B cell (primary cell): ENCODE data around the gene TOP2A. TPM values are rescaled to one million over a fixed set of nuclear protein-coding genes. Genes with fewer than 3 reads are reported as not detected.

ENCODE experiments used
- ATAC-seq: fragments of 200-7000 bp; cut with Tn5 transposase; one replicate; pipeline ENCODE4 v1.10.0; 2021; ENCODE audit warnings: low read depth, mild to moderate bottlenecking, moderate number of reproducible peaks, moderate library complexity
- CTCF ChIA-PET: fragments of 350-600 bp; sonication (Branson Sonifier 250); formaldehyde crosslinking; loops from one replicate; lab custom pipeline; 2021; ENCODE audit warnings: antibody characterized with exemption, inconsistent platforms; lab: Charles Lee
- POLR2A ChIA-PET: fragments of 350-600 bp; sonication (Branson Sonifier 250); formaldehyde crosslinking; loops from one replicate; lab custom pipeline; 2021; ENCODE audit warnings: antibody characterized with exemption; lab: Charles Lee
- DNase-seq: peaks from one replicate; pipeline ENCODE4 v3.0.0; 2013
- H2AFZ ChIP-seq: 2 replicates; pipeline ENCODE4 v1.6.1; 2012; ENCODE audit warnings: mild to moderate bottlenecking, low read depth, low read length; ENCODE audit not compliant: insufficient read depth, poor library complexity, severe bottlenecking
- H3K27ac ChIP-seq, 2 donors: 1 replicate in 1 of 2; 2 replicates in 1 of 2; pipeline ENCODE4 v1.5.1; 2012 to 2013; ENCODE audit warnings: low read length in 2 of 2, mild to moderate bottlenecking in 2 of 2, moderate library complexity in 1 of 2
- H3K27me3 ChIP-seq, 4 experiments: fragments of 200-600 bp in 1 of 4; sonication (generic) in 1 of 4; replicated peaks in 1 of 4; 1 replicate in 2 of 4; 2 replicates in 2 of 4; pipeline versions ENCODE4 v1.6.1 to v1.7.0; 2013 to 2016; ENCODE audit warnings: low read length in 3 of 4, mild to moderate bottlenecking in 2 of 4, mixed read lengths in 1 of 4, moderate library complexity in 1 of 4; ENCODE audit not compliant: insufficient read depth in 4 of 4, control insufficient read depth in 3 of 4; ENCODE audit errors: control extremely low read depth in 1 of 4
- H3K36me3 ChIP-seq, 2 experiments: replicated peaks in 1 of 2; 1 replicate in 1 of 2; 2 replicates in 1 of 2; pipeline versions ENCODE4 v1.6.1 to v1.7.1; 2013; ENCODE audit warnings: low read length in 1 of 2; ENCODE audit not compliant: insufficient read depth in 2 of 2, control insufficient read depth in 1 of 2; ENCODE audit errors: control extremely low read depth in 1 of 2, extremely low read depth in 1 of 2
- H3K4me1 ChIP-seq, 2 donors: fragments of 200-600 bp in 1 of 2; sonication (generic) in 1 of 2; 1 replicate in 1 of 2; 2 replicates in 1 of 2; pipeline versions ENCODE4 v1.5.1 to v1.6.1; 2013 to 2017; ENCODE audit warnings: low read length in 2 of 2; ENCODE audit not compliant: control insufficient read depth in 2 of 2, insufficient read depth in 2 of 2
- H3K4me2 ChIP-seq: replicated peaks from 2 replicates; pipeline ENCODE3; 2012; ENCODE audit warnings: mild to moderate bottlenecking, low read depth, low read length; ENCODE audit not compliant: poor library complexity, severe bottlenecking
- H3K4me3 ChIP-seq, 5 experiments: fragments of 200-600 bp in 1 of 5; sonication (generic) in 1 of 5; 1 replicate in 3 of 5; 2 replicates in 2 of 5; pipeline versions ENCODE4 v1.5.1 to v1.7.0; 2011 to 2016; ENCODE audit warnings: low read length in 4 of 5, mild to moderate bottlenecking in 4 of 5, low read depth in 2 of 5, control low read depth in 1 of 5, moderate library complexity in 1 of 5; ENCODE audit not compliant: insufficient read depth in 1 of 5; ENCODE audit errors: control extremely low read depth in 1 of 5, extremely low read depth in 1 of 5
- H3K79me2 ChIP-seq: fragments of 200-600 bp; sonication (generic); one replicate; pipeline ENCODE4 v1.6.0; 2016; ENCODE audit warnings: low read length; ENCODE audit not compliant: control insufficient read depth, insufficient read depth
- H3K9ac ChIP-seq: fragments of 200-600 bp; sonication (generic); 2 replicates; pipeline ENCODE4 v1.6.1; 2017; ENCODE audit warnings: mild to moderate bottlenecking, low read length, moderate library complexity
- H3K9me3 ChIP-seq, 3 donors: one replicate each; pipeline versions ENCODE4 v1.6.1 to v1.7.1; 2013; ENCODE audit warnings: low read length in 2 of 3; ENCODE audit not compliant: control insufficient read depth in 2 of 3, insufficient read depth in 1 of 3; ENCODE audit errors: control extremely low read depth in 1 of 3
- H4K20me1 ChIP-seq: 2 replicates; pipeline ENCODE4 v1.6.0; 2012; ENCODE audit warnings: mild to moderate bottlenecking, low read length; ENCODE audit not compliant: insufficient read depth, control insufficient read depth, poor library complexity, severe bottlenecking
- H3K27ac Mint-ChIP-seq: one replicate; pipeline ENCODE4 v1.8.0; 2021; ENCODE audit warnings: mixed read lengths
- H3K27me3 Mint-ChIP-seq: one replicate; pipeline ENCODE4 v1.8.0; 2021; ENCODE audit warnings: mixed read lengths
- H3K4me1 Mint-ChIP-seq: one replicate; pipeline ENCODE4 v1.8.0; 2021; ENCODE audit warnings: mixed read lengths
- H3K4me3 Mint-ChIP-seq: one replicate; pipeline ENCODE4 v1.8.0; 2021; ENCODE audit warnings: mixed read lengths
- H3K9me3 Mint-ChIP-seq: one replicate; pipeline ENCODE4 v1.8.0; 2022; ENCODE audit warnings: mixed read lengths; ENCODE audit not compliant: insufficient read depth
- EZH2 ChIP-seq: IDR thresholded peaks from 2 replicates; pipeline ENCODE4 v1.6.1; 2012; ENCODE audit warnings: borderline replicate concordance, low read depth, mild to moderate bottlenecking, moderate library complexity, low read length; ENCODE audit not compliant: insufficient read depth, poor library complexity, severe bottlenecking
- WGBS: methylation state at CpG from one replicate; pipeline ENCODE4 v1.1.5; 2013; ENCODE audit warnings: missing lambda C conversion rate; ENCODE audit not compliant: insufficient coverage; 5-methylcytosine and 5-hydroxymethylcytosine counted together
- intact Hi-C: fragments of 100-400 bp; cut with micrococcal nuclease; formaldehyde crosslinking; loops from one replicate; pipeline ENCODE4 v1.10.0; 2022
- polyA plus RNA-seq: library from polyadenylated mRNA; depleted of rRNA; stranded (reverse); fragments of >200 nt; gene quantifications from 2 replicates; pipeline ENCODE4 v1.2.3, GENCODE V29; 2012
- total RNA-seq, 2 donors: library from RNA; stranded (reverse); fragments of 120-200 nt in 1 of 2; gene quantifications; 1 replicate in 1 of 2; 2 replicates in 1 of 2; pipeline versions ENCODE4 v1.2.3 to v1.2.4, GENCODE V29; 2013 to 2022
- TF ChIP-seq, protein P1 (sequence below): fragments of 200-600 bp; IDR thresholded peaks from one replicate; pipeline ENCODE4 v1.8.0; 2022; ENCODE audit warnings: antibody characterized with exemption, mild to moderate bottlenecking

Gene TOP2A
- total and polyA plus RNA-seq, 2 donors (not counting 1 experiment from before 2014, with no cell fraction given) = 0.36 to 3.1 TPM

GRCh38 chr17:40343219-40344119 is 74.2 kb downstream of the TOP2A start:
- H3K4me2 ChIP-seq = peak overlapping the region; percentile 100
- peak overlapping the region in 1 of 2 donors; percentile 88 for H3K27ac ChIP-seq
- DNase-seq (peak; percentile 77), ATAC-seq (peak; percentile 22)
- H3K36me3 ChIP-seq = peaks cover 0 to 7% of the 10 kb centered on the region in 2 experiments
- H3K79me2 ChIP-seq = peaks cover 80% of the 10 kb centered on the region
- WGBS = 36% methylated on average over 11 of the region's 15 CpGs
- Mint-ChIP-seq H3K4me1 (peaks cover 85% of the 10 kb centered on the region), H3K27ac (peak overlapping the region; percentile 81), H3K27me3 (no peaks in the 10 kb centered on the region), H3K4me3 (peak overlapping the region; percentile 91), H3K9me3 (no peaks in the 10 kb centered on the region)
- intact Hi-C loops = no loop called here
- H2AFZ ChIP-seq = no peak overlapping the region
- H4K20me1 ChIP-seq = peaks cover 29% of the 10 kb centered on the region
- TF ChIP-seq EZH2 = no peak
- TF ChIP-seq, protein P1, sequence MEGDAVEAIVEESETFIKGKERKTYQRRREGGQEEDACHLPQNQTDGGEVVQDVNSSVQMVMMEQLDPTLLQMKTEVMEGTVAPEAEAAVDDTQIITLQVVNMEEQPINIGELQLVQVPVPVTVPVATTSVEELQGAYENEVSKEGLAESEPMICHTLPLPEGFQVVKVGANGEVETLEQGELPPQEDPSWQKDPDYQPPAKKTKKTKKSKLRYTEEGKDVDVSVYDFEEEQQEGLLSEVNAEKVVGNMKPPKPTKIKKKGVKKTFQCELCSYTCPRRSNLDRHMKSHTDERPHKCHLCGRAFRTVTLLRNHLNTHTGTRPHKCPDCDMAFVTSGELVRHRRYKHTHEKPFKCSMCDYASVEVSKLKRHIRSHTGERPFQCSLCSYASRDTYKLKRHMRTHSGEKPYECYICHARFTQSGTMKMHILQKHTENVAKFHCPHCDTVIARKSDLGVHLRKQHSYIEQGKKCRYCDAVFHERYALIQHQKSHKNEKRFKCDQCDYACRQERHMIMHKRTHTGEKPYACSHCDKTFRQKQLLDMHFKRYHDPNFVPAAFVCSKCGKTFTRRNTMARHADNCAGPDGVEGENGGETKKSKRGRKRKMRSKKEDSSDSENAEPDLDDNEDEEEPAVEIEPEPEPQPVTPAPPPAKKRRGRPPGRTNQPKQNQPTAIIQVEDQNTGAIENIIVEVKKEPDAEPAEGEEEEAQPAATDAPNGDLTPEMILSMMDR = no peak
- no peaks in the 10 kb centered on the region for H3K9me3 ChIP-seq
- H3K4me1 ChIP-seq = peaks cover 79 to 92% of the 10 kb centered on the region in 2 donors
- H3K4me3 ChIP-seq = peak overlapping the region in 4 of 5 experiments; percentile 70 to 84 (median 73)
- peak overlapping the region; percentile 91 for H3K9ac ChIP-seq
- H3K27me3 ChIP-seq = no peaks in the 10 kb centered on the region
- POLR2A ChIA-PET = interaction anchor here (0.6 to 8.4 kb wide), 5 partner anchors 8 to 1444 kb away, joined by 3 to 96 read pairs (median 4); no protein-coding TSS in a partner anchor
- CTCF ChIA-PET = interaction anchor here (0.6 to 8.3 kb wide), 8 partner anchors 9 to 71 kb away, joined by 3 to 119 read pairs (median 8); no protein-coding TSS in a partner anchor
